ENCODE results near the gene MYH3.
"Not testable (repeated sequence)": the region's sequence is repeated elsewhere in the genome, so short reads cannot be mapped to it uniquely, and the experiment has no call there.

Gene MYH3

DNA sequence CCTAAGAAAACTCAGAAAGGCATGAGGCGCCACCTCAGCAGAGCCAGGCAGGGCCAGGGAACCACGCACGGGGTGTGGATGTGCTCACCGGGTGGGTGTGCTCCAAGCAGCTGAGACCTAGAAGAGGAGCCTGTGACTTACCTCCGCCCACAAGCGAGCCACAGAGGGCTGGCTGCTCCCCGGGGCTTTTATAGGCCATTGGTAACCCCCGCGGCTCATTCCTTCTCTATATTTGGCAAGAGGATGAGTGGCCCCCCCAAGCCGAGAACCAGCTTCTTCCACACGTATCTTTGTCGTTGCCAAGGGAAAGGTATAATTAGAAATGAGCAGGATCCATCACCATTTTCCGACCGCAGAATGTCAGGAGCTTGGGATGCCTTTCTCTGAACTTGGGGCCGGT is at the start of gene MYH3:
Gene MYH3, minus strand, starts transcription at position 162 of the 400 bp plus-strand sequence. CDS start 2,245 bp downstream, outside the sequence.
- DNase-seq, result no peak

GRCh38 chr17:10705727-10706126 is 48.6 kb upstream of the MYH3 start:
- intact Hi-C loops (cut with DNase I), result no loop called here
- no peak for DNase-seq

More for the DNA sequence above, at the start of gene MYH3:
- intact Hi-C loops (cut with DNase I), result no loop called here

DNA sequence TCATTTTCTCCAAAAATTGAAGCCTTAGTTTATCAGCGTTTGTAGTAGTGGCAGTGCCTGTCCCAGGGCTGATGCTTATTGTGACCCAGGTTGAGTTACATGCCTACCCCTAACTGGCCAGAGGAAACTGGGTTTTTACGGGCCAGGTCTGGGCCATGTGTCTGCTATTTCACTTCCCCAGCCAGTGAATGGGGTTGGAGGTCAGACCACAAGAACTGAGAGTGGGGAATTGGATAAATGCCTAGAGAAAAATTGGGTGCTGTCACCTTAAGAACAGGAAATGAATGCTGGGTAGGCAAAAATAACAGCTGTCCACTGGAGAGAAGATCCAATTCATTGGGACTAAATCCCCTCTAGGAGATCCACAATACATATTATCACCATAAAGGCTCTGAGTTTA is 45.5 kb upstream of the MYH3 start:
- intact Hi-C loops (cut with DNase I), result no loop called here
- DNase-seq, result no peak

DNA sequence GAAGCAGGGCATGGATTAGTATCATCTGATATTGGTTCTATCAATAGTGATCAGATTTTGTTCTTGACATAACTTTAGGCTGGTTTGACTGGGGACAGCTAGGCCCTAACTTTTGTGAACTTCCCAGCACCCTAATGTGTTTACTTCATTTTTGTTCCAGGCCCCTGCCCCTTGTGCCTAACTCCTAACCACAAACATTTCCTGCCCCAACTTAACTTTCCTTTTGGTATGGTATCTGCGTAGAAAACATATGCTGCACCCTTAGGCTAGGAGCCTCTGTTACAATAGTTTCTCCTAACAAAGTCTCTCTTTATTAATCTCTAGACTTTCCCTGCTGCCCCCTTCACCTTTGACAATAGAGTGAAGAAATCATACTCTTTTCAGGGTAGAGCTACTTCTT is 42.7 kb upstream of the MYH3 start:
- intact Hi-C loops (cut with DNase I), result no loop called here
- no peak for DNase-seq

DNA sequence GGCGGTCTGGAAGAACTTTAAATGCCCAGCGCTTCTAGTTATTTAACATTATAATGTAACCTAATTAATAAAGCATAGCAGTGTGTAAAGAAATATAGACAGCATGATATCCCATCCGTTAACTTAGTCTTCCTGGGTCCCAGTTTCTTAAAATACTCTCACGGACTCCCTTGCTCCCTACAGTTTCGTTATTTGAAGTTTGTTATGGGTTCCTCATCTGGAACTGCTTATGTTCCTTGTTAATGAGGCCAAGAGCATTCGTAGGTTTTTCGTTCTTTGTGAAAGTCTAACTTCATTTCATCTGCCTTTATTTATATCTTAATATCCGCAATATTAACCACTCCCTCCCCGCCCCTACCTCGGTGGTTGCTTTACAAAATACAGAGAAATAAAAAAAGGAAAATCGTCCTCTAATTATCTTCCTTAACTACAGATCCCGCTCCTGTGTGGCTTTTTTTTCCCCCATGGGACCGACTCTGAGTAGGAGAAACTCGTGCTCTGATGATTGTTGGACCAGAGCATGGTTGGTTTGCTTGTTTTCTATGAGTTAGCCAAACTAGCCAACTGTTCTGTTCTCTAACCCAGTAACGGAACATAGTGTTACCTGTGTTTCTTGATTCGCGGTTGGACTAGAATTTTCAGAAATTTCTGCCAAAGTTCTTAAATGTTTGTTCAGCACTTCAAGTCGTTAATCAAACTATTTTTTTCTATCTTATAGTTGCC is 41.1 kb upstream of the MYH3 start:
- intact Hi-C loops (cut with DNase I), result no loop called here
- DNase-seq, result no peak

DNA sequence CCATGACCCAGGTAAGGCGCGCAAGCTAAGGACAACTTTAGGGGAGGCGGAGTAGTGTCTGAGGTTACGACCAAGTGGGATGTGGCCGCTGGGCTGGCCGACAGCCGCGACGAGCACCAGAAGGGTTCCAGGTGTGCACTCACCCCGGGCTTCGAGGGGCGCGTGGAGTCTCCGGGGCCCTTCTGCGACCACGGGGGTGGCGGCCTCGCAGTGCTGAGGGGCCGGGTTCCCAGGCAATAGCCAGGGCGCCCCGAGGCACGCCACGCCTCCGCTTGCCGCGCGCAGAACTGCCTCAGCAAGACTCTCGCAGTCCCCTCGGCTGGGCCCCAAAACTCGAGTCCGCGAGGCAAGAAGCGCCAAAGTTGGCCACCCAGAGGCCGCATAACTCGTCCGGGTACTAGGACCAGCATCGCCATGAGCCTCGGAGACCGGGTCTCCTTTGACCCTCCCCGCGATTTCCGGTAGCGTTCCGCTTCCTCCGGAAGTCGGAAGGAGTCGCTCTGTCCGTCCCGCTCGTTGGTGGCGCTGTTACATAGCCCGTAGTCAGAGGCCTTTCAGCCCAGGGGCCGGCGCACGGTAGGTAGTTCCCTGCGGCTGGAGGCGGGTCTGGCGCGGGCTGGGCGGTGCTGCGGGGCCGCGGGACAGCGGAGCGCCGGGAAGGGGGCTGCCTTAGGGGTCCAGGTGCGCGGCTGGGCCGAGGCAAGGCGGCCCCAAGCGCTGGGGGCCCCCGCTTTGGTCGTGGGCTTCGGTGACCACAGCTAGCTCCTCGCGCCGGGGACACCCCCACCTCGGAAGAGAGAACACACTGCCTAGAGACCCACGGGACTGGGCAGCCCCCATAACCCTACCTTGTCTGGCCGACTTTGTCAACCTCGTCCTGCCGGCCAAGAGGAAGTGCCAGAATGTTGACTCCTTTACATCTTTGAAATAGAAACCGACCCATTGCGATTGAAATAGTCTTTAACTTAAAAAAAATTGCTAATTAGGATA is 40.3 kb upstream of the MYH3 start, which contains the start of the genes ADPRM and SCO1:
Gene ADPRM, plus strand, starts transcription at position 503 of the 990 bp plus-strand sequence. CDS start 7,333 bp downstream, outside the sequence.
Gene SCO1, minus strand, starts transcription at position 442 of the 990 bp plus-strand sequence. Its CDS starts 26 bp downstream, at position 416.
- intact Hi-C loops (cut with DNase I), result no loop called here
- peak; percentile 88 to 99 (median 95) for DNase-seq

DNA sequence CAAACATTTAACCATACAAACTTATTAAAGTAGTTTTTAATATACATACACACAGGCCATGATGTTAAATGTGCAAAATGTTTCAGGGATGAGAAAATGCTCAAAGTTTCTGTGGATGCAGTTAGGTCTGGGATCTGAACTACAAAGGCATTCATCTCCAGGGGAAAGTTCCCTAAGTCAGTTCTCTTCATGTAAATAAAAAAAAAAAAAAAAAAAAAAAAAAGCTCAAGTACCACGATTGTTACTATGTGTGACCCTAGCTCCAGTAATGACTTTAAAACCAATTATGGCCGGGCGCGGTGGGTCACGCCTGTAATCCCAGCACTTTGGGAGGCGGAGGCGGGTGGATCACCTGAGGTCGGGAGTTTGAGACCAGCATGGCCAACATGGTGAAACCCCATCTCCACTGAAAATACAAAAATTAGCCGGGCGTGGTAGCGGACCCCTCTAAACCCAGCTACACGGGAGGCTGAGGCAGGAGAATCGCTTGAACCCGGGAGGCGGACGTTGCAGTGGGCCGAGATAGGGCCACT is 38.8 kb upstream of the MYH3 start:
- DNase-seq; intact Hi-C loops (cut with DNase I): not testable (repeated sequence)

DNA sequence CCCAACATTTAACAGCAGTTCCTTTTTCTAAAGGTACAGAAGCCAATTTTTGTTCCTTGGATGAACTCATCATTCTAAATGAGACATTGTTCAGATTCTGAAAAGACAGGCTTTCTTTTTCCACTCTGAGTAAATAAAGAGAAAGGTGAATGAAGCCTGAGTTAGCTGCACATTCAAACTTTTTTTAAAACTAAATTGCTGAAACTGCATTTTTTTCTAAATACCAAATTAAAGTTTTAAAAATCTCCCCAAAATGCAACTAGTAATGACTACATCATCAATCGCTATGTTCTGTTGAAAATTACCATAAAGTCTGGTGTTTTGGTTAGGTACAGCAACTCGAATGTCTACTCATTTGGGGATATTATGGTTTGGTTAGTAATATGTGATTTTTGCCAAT is 30.4 kb upstream of the MYH3 start:
- no peak for DNase-seq
- intact Hi-C loops (cut with DNase I), result no loop called here

DNA sequence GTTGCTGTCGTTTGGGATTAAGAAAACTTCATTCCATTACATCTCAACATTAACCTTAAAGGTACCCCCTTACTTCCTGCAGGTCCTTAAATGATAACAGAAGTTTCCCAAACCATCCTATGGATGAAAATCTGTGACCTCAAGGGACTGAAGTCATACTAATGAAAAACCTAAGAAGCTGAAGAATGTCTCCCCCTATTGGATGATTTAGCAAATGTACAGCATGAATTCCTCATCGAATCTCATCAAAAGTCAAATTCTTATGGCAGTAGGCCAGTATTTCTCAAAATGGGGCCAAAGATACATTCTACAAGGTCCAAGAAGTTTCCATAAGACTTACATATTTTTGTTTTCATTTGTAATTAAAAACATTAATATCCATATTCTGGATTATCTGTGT is 26.7 kb upstream of the MYH3 start:
- DNase-seq, result no peak
- intact Hi-C loops (cut with DNase I), result no loop called here

DNA sequence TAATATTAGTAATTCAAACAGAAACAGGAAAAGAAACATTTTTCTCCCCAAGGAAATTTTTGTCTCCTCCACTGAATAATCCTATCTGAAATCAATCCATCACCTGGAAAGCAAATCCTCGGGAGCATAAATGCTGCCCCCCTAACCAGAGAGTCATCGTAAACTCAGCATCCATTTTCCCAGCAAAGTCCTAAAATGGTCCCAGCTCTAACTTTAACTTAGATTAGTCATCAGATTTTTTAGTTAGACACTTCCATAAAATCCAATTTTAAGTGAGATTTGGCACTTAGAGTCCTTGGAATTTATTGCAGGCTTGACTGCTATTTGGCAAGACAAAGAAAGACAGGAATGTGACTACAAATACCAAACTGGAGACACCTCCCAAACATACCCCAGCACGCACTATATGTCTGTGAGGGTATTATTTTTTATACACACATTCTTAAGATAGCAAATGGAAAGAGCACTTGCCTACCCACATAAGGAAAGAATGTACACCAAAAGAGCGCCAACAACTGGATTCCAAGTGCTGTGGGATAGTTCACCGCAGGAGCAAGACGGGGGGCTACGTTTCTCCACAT is 24.8 kb upstream of the MYH3 start:
- intact Hi-C loops (cut with DNase I), result no loop called here
- DNase-seq, result no peak

- intact Hi-C loops (cut with DNase I), result no loop called here
Observed at GRCh38 chr17:10674704-10675103, 17.6 kb upstream of the MYH3 start.

DNA sequence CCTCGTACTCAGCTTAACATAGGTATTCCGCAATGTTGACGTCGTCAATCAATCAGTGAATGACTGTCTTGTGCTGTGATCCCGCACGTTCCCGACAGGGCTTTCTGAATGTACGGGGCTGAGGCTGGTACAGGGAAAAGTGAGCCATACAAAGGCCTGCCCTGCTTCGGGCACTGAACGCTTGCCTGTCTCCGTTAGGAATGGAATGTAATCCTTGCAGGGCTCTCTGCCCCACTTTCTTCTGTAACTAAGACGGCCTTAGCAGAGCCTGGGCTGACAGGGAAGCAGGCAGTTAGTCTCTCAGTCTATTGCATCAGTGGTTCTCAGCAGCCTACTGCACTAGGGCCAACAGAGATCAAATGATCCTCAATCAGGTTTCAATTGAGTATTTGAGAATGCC is 16.2 kb upstream of the MYH3 start:
- peak in 1 of 10 donors; percentile 40 for DNase-seq
- intact Hi-C loops (cut with DNase I), result no loop called here

More at GRCh38 chr17:10674704-10675103, 17.6 kb upstream of the MYH3 start:
- DNase-seq, result no peak

GRCh38 chr17:10668775-10669174 is 11.7 kb upstream of the MYH3 start:
- DNase-seq, result no peak
- intact Hi-C loops (cut with DNase I), result no loop called here

- DNase-seq, result no peak
Observed at GRCh38 chr17:10666906-10667305, 9.8 kb upstream of the MYH3 start.

GRCh38 chr17:10664571-10664970 is 7.5 kb upstream of the MYH3 start:
- no peak for DNase-seq
- intact Hi-C loops (cut with DNase I), result no loop called here

More at GRCh38 chr17:10666906-10667305, 9.8 kb upstream of the MYH3 start:
- intact Hi-C loops (cut with DNase I), result no loop called here

DNA sequence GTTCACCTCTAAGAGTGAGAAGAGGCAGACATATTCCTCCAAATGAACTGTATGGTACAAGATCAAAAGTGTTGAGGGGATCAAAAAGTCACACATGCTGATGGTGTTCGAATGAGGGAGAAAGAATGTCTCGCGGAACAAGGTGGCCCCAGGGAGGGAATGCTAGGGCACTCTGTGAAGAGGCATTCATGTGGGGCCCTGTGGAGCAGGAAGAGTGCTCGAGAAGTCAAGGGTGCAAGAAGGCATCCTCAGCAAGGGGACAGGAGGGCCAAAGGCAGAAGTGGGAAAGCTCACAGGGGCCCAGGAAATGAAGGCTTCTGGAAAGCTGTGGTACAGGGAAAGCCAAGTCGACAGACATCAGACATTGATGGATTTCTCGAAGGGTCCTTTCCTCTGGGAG is 6.1 kb upstream of the MYH3 start:
- intact Hi-C loops (cut with DNase I), result no loop called here
- no peak for DNase-seq

- intact Hi-C loops (cut with DNase I), result no loop called here
- DNase-seq, result no peak
Observed at GRCh38 chr17:10661437-10661836, 4.3 kb upstream of the MYH3 start.

DNA sequence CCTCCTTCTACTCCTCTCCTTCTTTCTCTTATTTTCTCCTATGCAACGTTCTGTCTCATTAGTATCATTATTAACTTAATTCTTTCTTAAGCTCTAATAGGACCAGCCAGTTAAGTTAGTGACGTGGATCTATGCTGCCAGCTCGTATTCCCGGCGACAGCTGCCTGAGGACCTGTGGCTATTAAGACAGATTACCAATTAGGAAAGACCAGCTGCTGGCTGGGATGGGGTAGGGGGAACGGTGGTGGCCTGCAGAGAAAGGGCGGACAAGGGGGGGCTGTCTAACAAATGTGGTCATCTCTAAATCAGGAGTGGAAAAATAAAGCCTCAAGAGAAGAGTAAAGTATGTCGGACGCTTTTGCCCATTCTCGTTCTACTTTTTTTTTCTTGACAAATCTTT is 770 bp upstream of the MYH3 start:
- intact Hi-C loops (cut with DNase I), result no loop called here
- no peak for DNase-seq

- intact Hi-C loops (cut with DNase I), result no loop called here
- DNase-seq, result no peak
Observed at GRCh38 chr17:10653987-10654386, 3.1 kb downstream of the MYH3 start.

GRCh38 chr17:10652984-10653659 is 4.0 kb downstream of the MYH3 start:
- intact Hi-C loops (cut with DNase I), result no loop called here
- peak in 6 of 10 donors; percentile 18 to 88 (median 64) for DNase-seq

All from posterior cingulate gyrus (tissue), 11 donors.